Fibroblast of lung (primary cell): Measurements from ENCODE around the gene ZBED3. TPM values are rescaled to one million over a fixed set of nuclear protein-coding genes. Genes with fewer than 3 reads are reported as not detected.

Experiments
- DNase-seq, 2 donors: peaks; one replicate each; pipeline versions ENCODE4 v3.0.0 to v3.0.0-alpha.2; 2010; ENCODE audit warnings: low read depth in 2 of 2
- H2AFZ ChIP-seq: 2 replicates; pipeline ENCODE4 v1.5.1; 2012; ENCODE audit warnings: low read length, control low read depth, inconsistent platforms
- H3K27ac ChIP-seq: 2 replicates; pipeline ENCODE4 v1.5.1; 2011; ENCODE audit warnings: low read length, control low read depth; ENCODE audit not compliant: insufficient read depth
- H3K27me3 ChIP-seq: 2 replicates; pipeline ENCODE4 v1.5.1; 2011; ENCODE audit warnings: mild to moderate bottlenecking, low read length; ENCODE audit not compliant: control insufficient read depth, insufficient read depth
- H3K36me3 ChIP-seq: 2 replicates; pipeline ENCODE4 v1.5.1; 2011; ENCODE audit warnings: low read length; ENCODE audit not compliant: control insufficient read depth, insufficient read depth
- H3K4me1 ChIP-seq: 2 replicates; pipeline ENCODE4 v1.5.1; 2011; ENCODE audit warnings: low read length; ENCODE audit not compliant: control insufficient read depth, insufficient read depth; ENCODE audit errors: extremely low read depth
- H3K4me2 ChIP-seq: 2 replicates; pipeline ENCODE4 v1.5.1; 2011; ENCODE audit warnings: low read length, control low read depth; ENCODE audit not compliant: insufficient read depth; ENCODE audit errors: extremely low read depth
- H3K4me3 ChIP-seq, 4 experiments: fragments of 200-600 bp in 1 of 4; sonication (generic) in 1 of 4; replicated peaks in 1 of 4; 2 replicates each; pipeline ENCODE4 v1.5.1; 2011 to 2016; ENCODE audit warnings: low read length in 4 of 4, low read depth in 3 of 4, mild to moderate bottlenecking in 3 of 4, control low read depth in 2 of 4, inconsistent platforms in 1 of 4, mixed read lengths in 1 of 4; ENCODE audit not compliant: insufficient read depth in 1 of 4; ENCODE audit errors: control extremely low read depth in 1 of 4
- H3K79me2 ChIP-seq: 2 replicates; pipeline ENCODE4 v1.5.1; 2012; ENCODE audit warnings: mild to moderate bottlenecking, low read length, inconsistent platforms; ENCODE audit not compliant: control insufficient read depth, insufficient read depth
- H3K9ac ChIP-seq: 2 replicates; pipeline ENCODE4 v1.5.1; 2011; ENCODE audit warnings: mild to moderate bottlenecking, low read length, control low read depth; ENCODE audit not compliant: insufficient read depth
- H3K9me3 ChIP-seq: 2 replicates; pipeline ENCODE4 v1.5.1; 2012; ENCODE audit warnings: low read depth, low read length; ENCODE audit not compliant: control insufficient read depth, insufficient read depth
- H4K20me1 ChIP-seq: 2 replicates; pipeline ENCODE4 v1.5.1; 2011; ENCODE audit warnings: low read length; ENCODE audit not compliant: control insufficient read depth, insufficient read depth; ENCODE audit errors: extremely low read depth
- CTCF ChIP-seq, 2 donors: IDR thresholded peaks in 1 of 2; conservative IDR thresholded peaks in 1 of 2; 1 replicate in 1 of 2; 2 replicates in 1 of 2; pipeline ENCODE4 v1.5.1; 2011 to 2012; ENCODE audit warnings: low read length in 2 of 2, control low read depth in 1 of 2, inconsistent platforms in 1 of 2, low read depth in 1 of 2, mild to moderate bottlenecking in 1 of 2
- EZH2 ChIP-seq: IDR thresholded peaks from 2 replicates; pipeline ENCODE4 v1.5.1; 2012; ENCODE audit warnings: low read length, control low read depth, mild to moderate bottlenecking; ENCODE audit errors: missing control alignments
- polyA plus RNA-seq, 2 donors: library from polyadenylated mRNA; depleted of rRNA in 1 of 2; stranded (reverse) in 1 of 2; unstranded in 1 of 2; fragments of >200 nt; gene quantifications; 2 replicates each; pipeline ENCODE4 v1.2.1, GENCODE V29; 2011 to 2012; ENCODE audit warnings: missing spikeins in 1 of 2
- total RNA-seq: library from RNA; depleted of rRNA; stranded (reverse); fragments of >200 nt; gene quantifications from 2 replicates; pipeline ENCODE4 v1.2.1, GENCODE V29; 2014

ZBED3 gene
- total and polyA plus RNA-seq, 2 donors (not counting 1 experiment from before 2014, with no cell fraction given), result 1.7 to 3.0 TPM

- Histone ChIP-seq H3K36me3 (no peaks in the 10 kb centered on the region), H3K27ac (no peak overlapping the region), H3K9me3 (no peaks in the 10 kb centered on the region), H2AFZ (peak overlapping the region; percentile 87), H3K4me1 (peaks cover 8% of the 10 kb centered on the region), H3K4me2 (peak overlapping the region; percentile 90), H3K27me3 (no peaks in the 10 kb centered on the region), H3K79me2 (no peaks in the 10 kb centered on the region), H3K4me3 (peak overlapping the region in 3 of 4 experiments; percentile 29 to 45 (median 43)), H4K20me1 (no peaks in the 10 kb centered on the region), H3K9ac (peak overlapping the region; percentile 37)
- TF ChIP-seq CTCF (conservative IDR thresholded peaks at IDR 0.05 in 1 of 2, IDR thresholded peaks at IDR 0.05 in 1 of 2; ENCODE audit: low read depth in 1 of 2, low read length in 2 of 2), result peak; percentile 23 to 38
- TF ChIP-seq EZH2, result no peak
- peak; percentile 59 to 72 for DNase-seq
Measured at GRCh38 chr5:77076961-77077828, 9.9 kb downstream of the ZBED3 start.

GRCh38 chr5:77074745-77075144, 12.3 kb downstream of the ZBED3 start:
- no peaks in the 10 kb centered on the region for H3K27me3 ChIP-seq
- no peaks in the 10 kb centered on the region for H4K20me1 ChIP-seq
- H2AFZ ChIP-seq, result no peak overlapping the region
- H3K4me3 ChIP-seq, result no peak overlapping the region
- H3K36me3 ChIP-seq, result no peaks in the 10 kb centered on the region
- no peak overlapping the region for H3K9ac ChIP-seq
- H3K4me1 ChIP-seq, result peaks cover 8% of the 10 kb centered on the region
- TF ChIP-seq CTCF (conservative IDR thresholded peaks at IDR 0.05 in 1 of 2, IDR thresholded peaks at IDR 0.05 in 1 of 2; ENCODE audit: low read depth in 1 of 2, low read length in 2 of 2) (no peak), EZH2 (no peak)
- H3K9me3 ChIP-seq, result no peaks in the 10 kb centered on the region
- no peak overlapping the region for H3K27ac ChIP-seq
- no peaks in the 10 kb centered on the region for H3K79me2 ChIP-seq
- H3K4me2 ChIP-seq, result no peak overlapping the region
- no peak for DNase-seq

- no peaks in the 10 kb centered on the region for H3K36me3 ChIP-seq
- DNase-seq, result peak; percentile 50 to 67
- H3K27ac ChIP-seq, result no peak overlapping the region
- H4K20me1 ChIP-seq, result no peaks in the 10 kb centered on the region
- no peak overlapping the region for H3K4me3 ChIP-seq
- H2AFZ ChIP-seq, result no peak overlapping the region
- no peaks in the 10 kb centered on the region for H3K27me3 ChIP-seq
- no peak overlapping the region for H3K4me2 ChIP-seq
- no peak overlapping the region for H3K9ac ChIP-seq
- TF ChIP-seq EZH2 (no peak), CTCF (conservative IDR thresholded peaks at IDR 0.05 in 1 of 2, IDR thresholded peaks at IDR 0.05 in 1 of 2; ENCODE audit: low read depth in 1 of 2, low read length in 2 of 2) (no peak)
- peaks cover 8% of the 10 kb centered on the region for H3K4me1 ChIP-seq
- no peaks in the 10 kb centered on the region for H3K79me2 ChIP-seq
- H3K9me3 ChIP-seq, result no peaks in the 10 kb centered on the region
Measured at GRCh38 chr5:77073667-77074066, 13.4 kb downstream of the ZBED3 start.
